Neural progenitor cell (in vitro differentiated cells): ENCODE data around the gene CD200. TPM values are rescaled to one million over a fixed set of nuclear protein-coding genes. Genes with fewer than 3 reads are reported as not detected.
A peak's percentile ranks its signal among the peaks of the same experiment; 100 is the strongest.

Experiments used
- DNase-seq: peaks from one replicate; pipeline ENCODE4 v3.0.0-alpha.2; 2016; ENCODE audit warnings: low spot score
- H2AFZ ChIP-seq: fragments of 200-600 bp; sonication (generic); replicated peaks from 2 replicates; pipeline ENCODE4 v1.6.1; 2016; ENCODE audit warnings: antibody characterized with exemption
- H3F3A ChIP-seq: fragments of 200-600 bp; sonication (generic); 2 replicates; pipeline ENCODE4 v1.6.1; 2016; ENCODE audit warnings: antibody characterized with exemption, low read depth
- H3K27ac ChIP-seq: fragments of 200-600 bp; sonication (generic); 2 replicates; pipeline ENCODE4 v1.5.1; 2016; ENCODE audit warnings: mild to moderate bottlenecking
- H3K27me3 ChIP-seq: fragments of 200-600 bp; sonication (generic); 2 replicates; pipeline ENCODE4 v1.6.1; 2016; ENCODE audit warnings: mild to moderate bottlenecking, moderate library complexity
- H3K36me3 ChIP-seq: fragments of 200-600 bp; sonication (generic); 2 replicates; pipeline ENCODE4 v1.5.1; 2016
- H3K4me1 ChIP-seq: fragments of 200-600 bp; sonication (generic); 2 replicates; pipeline ENCODE4 v1.6.1; 2016; ENCODE audit warnings: mixed run types
- H3K4me2 ChIP-seq: fragments of 200-600 bp; sonication (generic); 2 replicates; pipeline ENCODE4 v1.6.1; 2016
- H3K4me3 ChIP-seq: fragments of 200-600 bp; sonication (generic); 2 replicates; pipeline ENCODE4 v1.5.1; 2016
- H3K79me2 ChIP-seq: fragments of 200-600 bp; sonication (generic); 2 replicates; pipeline ENCODE4 v1.6.1; 2016; ENCODE audit warnings: low read depth
- H3K9ac ChIP-seq: fragments of 200-600 bp; sonication (generic); 2 replicates; pipeline ENCODE4 v1.6.1; 2016
- H3K9me3 ChIP-seq: fragments of 200-600 bp; sonication (generic); 2 replicates; pipeline ENCODE4 v1.5.1; 2016; ENCODE audit warnings: low read depth
- H4K20me1 ChIP-seq: fragments of 200-600 bp; sonication (generic); 2 replicates; pipeline ENCODE4 v1.6.1; 2016; ENCODE audit warnings: low read depth
- H3K27ac Mint-ChIP-seq: 3 replicates; pipeline ENCODE4 v1.8.0; 2021; ENCODE audit warnings: mixed read lengths
- H3K27me3 Mint-ChIP-seq: 2 replicates; pipeline ENCODE4 v1.8.0; 2022; ENCODE audit warnings: low read depth, mild to moderate bottlenecking, inconsistent platforms, moderate library complexity, mixed read lengths; ENCODE audit not compliant: insufficient read depth
- H3K36me3 Mint-ChIP-seq: 3 replicates; pipeline ENCODE4 v1.8.0; 2021; ENCODE audit warnings: mixed read lengths
- H3K4me1 Mint-ChIP-seq: 3 replicates; pipeline ENCODE4 v1.8.0; 2021; ENCODE audit warnings: mixed read lengths
- H3K4me3 Mint-ChIP-seq: 3 replicates; pipeline ENCODE4 v1.8.0; 2021; ENCODE audit warnings: mild to moderate bottlenecking, moderate library complexity, mixed read lengths
- H3K9me3 Mint-ChIP-seq: 3 replicates; pipeline ENCODE4 v1.8.0; 2020; ENCODE audit warnings: mixed read lengths
- EZH2 ChIP-seq: fragments of 200-600 bp; sonication (generic); IDR thresholded peaks from 2 replicates; pipeline ENCODE4 v1.6.1; 2017; ENCODE audit warnings: antibody characterized with exemption, mild to moderate bottlenecking, moderate library complexity
- EZH2phosphoT487 ChIP-seq: fragments of 200-600 bp; sonication (generic); IDR thresholded peaks from 2 replicates; pipeline ENCODE4 v1.6.1; 2017; ENCODE audit warnings: antibody characterized with exemption
- total RNA-seq: library from RNA; depleted of rRNA; stranded (reverse); fragments of >200 nt; gene quantifications from 2 replicates; pipeline ENCODE4 v1.2.3, GENCODE V29; 2015; ENCODE audit warnings: low replicate concordance
- TF ChIP-seq, protein P1 (sequence below): fragments of 200-600 bp; sonication (generic); IDR thresholded peaks from 2 replicates; pipeline ENCODE4 v1.5.1; 2017; ENCODE audit warnings: antibody characterized with exemption, mild to moderate bottlenecking

The CD200 gene
- total RNA-seq, 1 donor from 2014 or later, result 48.4 TPM

DNA sequence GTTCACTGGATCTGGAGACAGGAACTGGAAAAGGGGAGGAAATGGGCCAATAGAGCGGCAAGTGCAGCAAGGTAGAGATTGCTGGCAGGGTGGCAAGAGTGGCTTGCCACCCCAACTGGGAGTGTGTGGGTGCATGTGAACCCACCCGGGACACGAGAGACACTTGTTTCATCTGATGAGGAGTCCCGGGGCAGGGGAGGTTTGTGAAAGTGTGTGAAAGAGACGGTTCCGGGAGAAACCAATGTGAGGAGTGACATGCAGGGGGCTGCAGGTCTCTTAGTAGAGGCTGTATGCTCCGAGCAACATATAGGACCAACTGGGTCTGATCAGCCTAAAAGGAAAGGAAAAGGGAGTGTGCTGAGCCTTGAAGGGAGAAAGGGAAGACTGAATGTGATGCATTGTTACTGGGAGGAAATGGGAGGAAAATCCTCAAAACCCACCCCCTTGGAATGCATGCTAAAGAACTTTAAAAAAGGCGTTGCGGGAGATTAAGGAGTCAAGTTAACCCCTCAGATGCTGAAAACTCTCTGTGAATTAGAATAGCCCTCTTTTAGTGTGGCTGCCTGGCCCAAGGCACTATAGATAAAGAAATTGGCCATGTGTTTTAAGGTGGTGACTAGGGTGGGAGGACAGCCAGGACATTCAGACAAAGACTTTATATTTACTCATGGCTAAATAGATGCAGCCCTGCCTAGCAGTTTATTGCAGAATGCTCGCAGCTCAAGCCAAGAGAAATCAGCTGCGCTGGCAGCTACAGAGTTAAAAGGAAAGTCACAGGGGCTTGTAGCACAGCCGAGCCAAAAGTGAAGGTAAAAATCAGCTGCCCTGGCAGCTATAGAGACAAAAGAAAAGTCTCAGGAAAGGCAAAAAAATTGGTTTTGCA, 29.8 kb upstream of the CD200 start:
- H3K9me3 ChIP-seq, result peaks cover 7% of the 10 kb centered on the region
- DNase-seq, result peak; percentile 92
- Mint-ChIP-seq H3K27ac (no peak overlapping the region), H3K4me3 (no peak overlapping the region), H3K9me3 (peaks cover 2% of the 10 kb centered on the region), H3K36me3 (no peaks in the 10 kb centered on the region), H3K4me1 (peaks cover 8% of the 10 kb centered on the region), H3K27me3 (no peaks in the 10 kb centered on the region)
- peak overlapping the region; percentile 95 for H3K27ac ChIP-seq
- peak overlapping the region; percentile 43 for H3K4me3 ChIP-seq
- H2AFZ ChIP-seq, result peak overlapping the region; percentile 64
- peaks cover 43% of the 10 kb centered on the region for H3K4me1 ChIP-seq
- no peaks in the 10 kb centered on the region for H3K79me2 ChIP-seq
- H3K4me2 ChIP-seq, result peak overlapping the region; percentile 80
- TF ChIP-seq, protein P1, sequence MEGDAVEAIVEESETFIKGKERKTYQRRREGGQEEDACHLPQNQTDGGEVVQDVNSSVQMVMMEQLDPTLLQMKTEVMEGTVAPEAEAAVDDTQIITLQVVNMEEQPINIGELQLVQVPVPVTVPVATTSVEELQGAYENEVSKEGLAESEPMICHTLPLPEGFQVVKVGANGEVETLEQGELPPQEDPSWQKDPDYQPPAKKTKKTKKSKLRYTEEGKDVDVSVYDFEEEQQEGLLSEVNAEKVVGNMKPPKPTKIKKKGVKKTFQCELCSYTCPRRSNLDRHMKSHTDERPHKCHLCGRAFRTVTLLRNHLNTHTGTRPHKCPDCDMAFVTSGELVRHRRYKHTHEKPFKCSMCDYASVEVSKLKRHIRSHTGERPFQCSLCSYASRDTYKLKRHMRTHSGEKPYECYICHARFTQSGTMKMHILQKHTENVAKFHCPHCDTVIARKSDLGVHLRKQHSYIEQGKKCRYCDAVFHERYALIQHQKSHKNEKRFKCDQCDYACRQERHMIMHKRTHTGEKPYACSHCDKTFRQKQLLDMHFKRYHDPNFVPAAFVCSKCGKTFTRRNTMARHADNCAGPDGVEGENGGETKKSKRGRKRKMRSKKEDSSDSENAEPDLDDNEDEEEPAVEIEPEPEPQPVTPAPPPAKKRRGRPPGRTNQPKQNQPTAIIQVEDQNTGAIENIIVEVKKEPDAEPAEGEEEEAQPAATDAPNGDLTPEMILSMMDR, result no peak
- TF ChIP-seq EZH2 (no peak), EZH2phosphoT487 (no peak)
- H3K36me3 ChIP-seq, result peaks cover 6% of the 10 kb centered on the region
- no peaks in the 10 kb centered on the region for H4K20me1 ChIP-seq
- H3K9ac ChIP-seq, result no peak overlapping the region
- no peaks in the 10 kb centered on the region for H3K27me3 ChIP-seq
- H3F3A ChIP-seq, result peaks cover 52% of the 10 kb centered on the region

DNA sequence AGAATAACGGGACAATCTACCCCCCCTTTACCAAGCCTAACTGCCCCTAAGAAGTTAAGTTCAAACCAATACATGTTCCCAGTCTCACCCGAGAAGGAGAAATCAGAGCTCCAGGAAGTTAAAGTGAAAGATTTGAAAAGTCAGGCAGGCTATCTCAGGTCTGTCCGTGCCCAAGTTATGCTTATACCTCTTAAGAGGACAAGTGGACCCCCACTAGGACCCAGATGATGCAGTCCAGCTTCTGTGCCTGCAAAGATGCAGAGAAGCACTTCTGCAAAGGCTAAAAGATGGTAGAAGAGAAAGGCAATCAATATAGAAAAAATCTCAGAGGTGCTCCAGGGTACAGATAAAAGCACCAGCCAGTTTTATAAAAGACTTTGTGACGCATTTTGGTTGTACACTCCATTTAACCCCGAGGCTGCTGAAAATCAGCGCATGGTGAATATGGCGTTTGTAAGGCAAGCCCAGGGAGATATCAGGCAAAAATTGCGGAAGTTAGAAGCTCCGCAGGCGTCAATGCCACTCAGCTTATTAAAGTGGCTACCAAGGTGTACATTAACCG, 29.1 kb upstream of the CD200 start:
- H3K27me3 ChIP-seq, result no peaks in the 10 kb centered on the region

DNA sequence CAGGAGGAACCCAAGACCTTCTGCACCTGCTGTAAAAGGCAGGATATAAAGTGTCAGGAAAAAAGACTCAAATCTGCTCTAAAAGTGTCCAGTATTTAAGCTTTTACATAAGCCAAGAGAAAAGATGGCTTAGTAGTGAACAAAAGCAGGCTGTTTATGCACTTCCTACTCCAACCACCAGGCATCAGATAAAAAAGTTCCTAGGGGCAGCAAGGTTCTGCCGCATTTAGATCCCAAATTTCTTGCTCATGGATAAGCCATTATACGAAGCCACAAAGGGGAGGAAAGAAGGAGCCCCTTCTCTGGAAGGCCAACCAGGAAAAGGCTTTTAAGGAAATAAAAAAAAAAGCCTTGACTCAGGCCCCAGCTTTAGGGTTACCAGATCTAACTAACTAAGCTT, 28.3 kb upstream of the CD200 start:
- Mint-ChIP-seq H3K4me3 (no peak overlapping the region), H3K27me3 (no peaks in the 10 kb centered on the region), H3K36me3 (no peaks in the 10 kb centered on the region), H3K9me3 (peaks cover 2% of the 10 kb centered on the region), H3K4me1 (peaks cover 14% of the 10 kb centered on the region), H3K27ac (no peak overlapping the region)
- H3K4me3 ChIP-seq, result no peak overlapping the region
- peak overlapping the region; percentile 80 for H3K4me2 ChIP-seq
- peaks cover 52% of the 10 kb centered on the region for H3F3A ChIP-seq
- no peak overlapping the region for H3K9ac ChIP-seq
- no peaks in the 10 kb centered on the region for H4K20me1 ChIP-seq
- H3K27ac ChIP-seq, result peak overlapping the region; percentile 94
- H2AFZ ChIP-seq, result peak overlapping the region; percentile 64
- no peak for TF ChIP-seq EZH2phosphoT487
- TF ChIP-seq, protein P1, result peak; percentile 41
- no peaks in the 10 kb centered on the region for H3K27me3 ChIP-seq
- no peaks in the 10 kb centered on the region for H3K79me2 ChIP-seq
- peaks cover 49% of the 10 kb centered on the region for H3K4me1 ChIP-seq
- peaks cover 6% of the 10 kb centered on the region for H3K36me3 ChIP-seq
- peak; percentile 37 for DNase-seq
- peaks cover 7% of the 10 kb centered on the region for H3K9me3 ChIP-seq

More for the DNA sequence above, 29.1 kb upstream of the CD200 start:
- peak; percentile 43 for DNase-seq
- H3F3A ChIP-seq, result peaks cover 52% of the 10 kb centered on the region
- H3K27ac Mint-ChIP-seq, result no peak overlapping the region
- H3K27ac ChIP-seq, result peak overlapping the region; percentile 94
- TF ChIP-seq, protein P1, result no peak
- TF ChIP-seq EZH2 (no peak), EZH2phosphoT487 (no peak)
- peak overlapping the region; percentile 43 for H3K4me3 ChIP-seq
- H3K4me1 ChIP-seq, result peaks cover 49% of the 10 kb centered on the region
- H3K4me1 Mint-ChIP-seq, result peaks cover 14% of the 10 kb centered on the region
- H3K4me2 ChIP-seq, result peak overlapping the region; percentile 80
- peak overlapping the region; percentile 64 for H2AFZ ChIP-seq
- no peaks in the 10 kb centered on the region for H4K20me1 ChIP-seq
- H3K9ac ChIP-seq, result no peak overlapping the region
- H3K79me2 ChIP-seq, result no peaks in the 10 kb centered on the region
- no peaks in the 10 kb centered on the region for H3K27me3 Mint-ChIP-seq
- no peak overlapping the region for H3K4me3 Mint-ChIP-seq
- peaks cover 7% of the 10 kb centered on the region for H3K9me3 ChIP-seq
- H3K9me3 Mint-ChIP-seq, result peaks cover 2% of the 10 kb centered on the region
- peaks cover 6% of the 10 kb centered on the region for H3K36me3 ChIP-seq
- H3K36me3 Mint-ChIP-seq, result no peaks in the 10 kb centered on the region
